Measurements from ENCODE around the gene GNAZ.

DNA sequence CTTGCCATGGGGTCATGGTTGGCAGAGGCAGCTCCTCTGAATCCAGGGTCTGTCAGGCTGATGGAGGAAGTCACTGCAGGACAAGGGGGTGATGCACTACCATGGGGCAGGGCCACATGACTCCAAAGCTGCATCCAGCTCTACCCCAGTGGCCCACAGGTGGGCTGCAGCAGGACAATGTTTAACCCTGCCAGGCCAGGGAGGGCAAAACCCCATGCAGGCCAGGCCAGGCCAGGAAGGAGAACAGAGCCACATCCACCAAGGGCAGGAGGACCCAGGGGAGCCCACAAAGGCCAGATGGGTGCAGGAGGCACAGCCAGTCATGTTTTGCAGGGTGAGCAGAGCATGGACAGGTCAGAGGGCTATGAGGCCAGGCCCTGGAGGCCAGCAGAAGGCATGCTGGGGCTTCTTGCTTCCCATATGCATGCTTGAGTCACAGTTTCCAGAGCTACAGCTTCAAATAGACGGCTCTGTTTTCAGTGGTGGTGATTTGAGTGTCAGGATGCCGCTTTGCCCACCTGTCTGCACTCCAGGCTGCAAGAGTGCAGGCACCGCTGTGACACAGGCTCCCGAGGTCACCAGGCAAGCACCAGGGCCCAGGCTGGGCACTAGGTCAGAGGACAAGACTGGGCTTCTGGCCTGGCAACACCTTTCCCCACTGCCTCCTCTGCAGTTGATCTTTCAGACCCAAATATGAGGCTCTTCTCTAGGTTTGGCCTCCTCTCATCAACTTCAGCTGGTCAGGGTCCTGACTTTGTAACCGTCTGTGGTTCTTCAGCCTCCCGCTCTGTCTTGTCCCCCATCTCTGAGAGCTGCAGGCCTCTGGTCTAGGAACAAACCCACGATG lies 48.6 kb downstream of the GNAZ start:
- TF ChIP-seq, protein P1, sequence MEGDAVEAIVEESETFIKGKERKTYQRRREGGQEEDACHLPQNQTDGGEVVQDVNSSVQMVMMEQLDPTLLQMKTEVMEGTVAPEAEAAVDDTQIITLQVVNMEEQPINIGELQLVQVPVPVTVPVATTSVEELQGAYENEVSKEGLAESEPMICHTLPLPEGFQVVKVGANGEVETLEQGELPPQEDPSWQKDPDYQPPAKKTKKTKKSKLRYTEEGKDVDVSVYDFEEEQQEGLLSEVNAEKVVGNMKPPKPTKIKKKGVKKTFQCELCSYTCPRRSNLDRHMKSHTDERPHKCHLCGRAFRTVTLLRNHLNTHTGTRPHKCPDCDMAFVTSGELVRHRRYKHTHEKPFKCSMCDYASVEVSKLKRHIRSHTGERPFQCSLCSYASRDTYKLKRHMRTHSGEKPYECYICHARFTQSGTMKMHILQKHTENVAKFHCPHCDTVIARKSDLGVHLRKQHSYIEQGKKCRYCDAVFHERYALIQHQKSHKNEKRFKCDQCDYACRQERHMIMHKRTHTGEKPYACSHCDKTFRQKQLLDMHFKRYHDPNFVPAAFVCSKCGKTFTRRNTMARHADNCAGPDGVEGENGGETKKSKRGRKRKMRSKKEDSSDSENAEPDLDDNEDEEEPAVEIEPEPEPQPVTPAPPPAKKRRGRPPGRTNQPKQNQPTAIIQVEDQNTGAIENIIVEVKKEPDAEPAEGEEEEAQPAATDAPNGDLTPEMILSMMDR (IDR thresholded peaks at IDR 0.05; ENCODE audit: low read depth, low read length, missing input control), result no peak
- no peak for TF ChIP-seq YY1 (IDR thresholded peaks at IDR 0.05)
